Activated naive CD8-positive, alpha-beta T cell treated with anti-CD3 and anti-CD28 coated beads, Interleukin-2, amount 50 U/mL, for 16 hours (primary cell): ENCODE data around the gene PIK3CB.
"Not testable (repeated sequence)": the region's sequence is repeated elsewhere in the genome, so short reads cannot be mapped to it uniquely, and the experiment has no call there.

ENCODE experiments used
- DNase-seq: peaks from one replicate; pipeline ENCODE4 v3.0.0-alpha.2; 2020; ENCODE audit warnings: low read depth, low spot score

Gene PIK3CB

GRCh38 chr3:138846824-138847223, 12.1 kb upstream of the PIK3CB start:
- DNase-seq: not testable (repeated sequence)

GRCh38 chr3:138846262-138846791, 11.6 kb upstream of the PIK3CB start:
- no peak for DNase-seq

- DNase-seq: no peak
These were observed 11.0 kb upstream of the PIK3CB start for GRCh38 chr3:138845771-138846173.

- DNase-seq: no peak
These were observed 10.5 kb upstream of the PIK3CB start for GRCh38 chr3:138845181-138845601.

- no peak for DNase-seq
These were observed 7.9 kb upstream of the PIK3CB start for GRCh38 chr3:138842483-138843188.

- not testable (repeated sequence) for DNase-seq
These were observed 3.7 kb upstream of the PIK3CB start for GRCh38 chr3:138838385-138838784.

- DNase-seq: not testable (repeated sequence)
These were observed 1.1 kb upstream of the PIK3CB start for GRCh38 chr3:138835846-138836245.

GRCh38 chr3:138835397-138835757, 649 bp upstream of the PIK3CB start:
- DNase-seq: no peak

GRCh38 chr3:138833899-138834595, 681 bp downstream of the PIK3CB start:
- peak; percentile 9 for DNase-seq

GRCh38 chr3:138832473-138833057, 2.2 kb downstream of the PIK3CB start:
- DNase-seq: not testable (repeated sequence)

GRCh38 chr3:138829886-138830510, 4.7 kb downstream of the PIK3CB start:
- DNase-seq: no peak

GRCh38 chr3:138829097-138829496, 5.6 kb downstream of the PIK3CB start:
- no peak for DNase-seq

GRCh38 chr3:138827222-138827621, 7.5 kb downstream of the PIK3CB start:
- DNase-seq: no peak

- DNase-seq: no peak
These were observed 9.4 kb downstream of the PIK3CB start for GRCh38 chr3:138825336-138825735.

GRCh38 chr3:138824114-138824506, 10.6 kb downstream of the PIK3CB start:
- no peak for DNase-seq

- not testable (repeated sequence) for DNase-seq
These were observed 14.3 kb downstream of the PIK3CB start for GRCh38 chr3:138820379-138820778.

GRCh38 chr3:138818185-138818860, 16.4 kb downstream of the PIK3CB start:
- no peak for DNase-seq

GRCh38 chr3:138817695-138818094, 17.0 kb downstream of the PIK3CB start:
- no peak for DNase-seq

GRCh38 chr3:138812806-138813205, 21.9 kb downstream of the PIK3CB start:
- DNase-seq: no peak

- DNase-seq: no peak
These were observed 25.1 kb downstream of the PIK3CB start for GRCh38 chr3:138809500-138810256.
